Common myeloid progenitor, CD34-positive (primary cell): Measurements from ENCODE around the gene LEMD3. TPM values are rescaled to one million over a fixed set of nuclear protein-coding genes. Genes with fewer than 3 reads are reported as not detected.
A peak's percentile ranks its signal among the peaks of the same experiment; 100 is the strongest.

Experiments
- CTCF ChIA-PET: fragments of 350-600 bp; sonication (Branson Sonifier 250); formaldehyde crosslinking; loops from one replicate; lab custom pipeline; 2021; ENCODE audit warnings: antibody characterized with exemption; lab: Charles Lee
- POLR2A ChIA-PET: fragments of 350-600 bp; sonication (Branson Sonifier 250); formaldehyde crosslinking; loops from one replicate; lab custom pipeline; 2021; ENCODE audit warnings: antibody characterized with exemption; lab: Charles Lee
- DNase-seq, 3 donors: peaks; one replicate each; pipeline versions ENCODE4 v3.0.0 to v3.0.0-alpha.2; 2013
- H3K27ac ChIP-seq, 2 experiments: 1 replicate in 1 of 2; 2 replicates in 1 of 2; pipeline ENCODE4 v1.7.0; 2013; ENCODE audit warnings: inconsistent platforms in 2 of 2, low read length in 2 of 2, mild to moderate bottlenecking in 2 of 2, low read depth in 1 of 2, moderate library complexity in 1 of 2; ENCODE audit not compliant: severe bottlenecking in 2 of 2, insufficient read depth in 1 of 2, poor library complexity in 1 of 2
- H3K27me3 ChIP-seq, 5 experiments: replicated peaks in 2 of 5; 1 replicate in 3 of 5; 2 replicates in 2 of 5; pipeline versions ENCODE4 v1.6.1 to v1.7.0; 2013; ENCODE audit warnings: low read length in 4 of 5, mild to moderate bottlenecking in 2 of 5, moderate library complexity in 2 of 5, inconsistent platforms in 1 of 5; ENCODE audit not compliant: insufficient read depth in 5 of 5, control insufficient read depth in 4 of 5
- H3K36me3 ChIP-seq, 4 experiments: 1 replicate in 2 of 4; 2 replicates in 2 of 4; pipeline versions ENCODE4 v1.6.1 to v1.7.0; 2013; ENCODE audit warnings: low read length in 3 of 4, control low read depth in 1 of 4, mild to moderate bottlenecking in 1 of 4; ENCODE audit not compliant: control insufficient read depth in 4 of 4, insufficient read depth in 4 of 4
- H3K4me1 ChIP-seq, 4 experiments: 1 replicate in 3 of 4; 2 replicates in 1 of 4; pipeline versions ENCODE4 v1.6.1 to v1.7.1; 2013; ENCODE audit warnings: low read length in 3 of 4, mild to moderate bottlenecking in 3 of 4, control low read depth in 1 of 4, inconsistent platforms in 1 of 4, moderate library complexity in 1 of 4; ENCODE audit not compliant: control insufficient read depth in 4 of 4, insufficient read depth in 4 of 4; ENCODE audit errors: control extremely low read depth in 1 of 4
- H3K4me3 ChIP-seq, 7 experiments: 1 replicate in 4 of 7; 2 replicates in 3 of 7; pipeline versions ENCODE4 v1.5.1 to v1.7.0; 2013; ENCODE audit warnings: mild to moderate bottlenecking in 7 of 7, low read length in 6 of 7, moderate library complexity in 6 of 7, inconsistent platforms in 2 of 7, low read depth in 2 of 7, control low read depth in 1 of 7; ENCODE audit not compliant: insufficient read depth in 4 of 7, control insufficient read depth in 1 of 7; ENCODE audit errors: extremely low read depth in 1 of 7
- H3K9me3 ChIP-seq, 5 experiments: 1 replicate in 4 of 5; 2 replicates in 1 of 5; pipeline versions ENCODE4 v1.6.1 to v1.7.1; 2013; ENCODE audit warnings: low read length in 4 of 5, mild to moderate bottlenecking in 2 of 5, inconsistent platforms in 1 of 5, low read depth in 1 of 5, moderate library complexity in 1 of 5; ENCODE audit not compliant: control insufficient read depth in 4 of 5, insufficient read depth in 2 of 5; ENCODE audit errors: control extremely low read depth in 1 of 5
- WGBS: methylation state at CpG from one replicate; pipeline ENCODE4 v1.1.5; 2013; ENCODE audit not compliant: insufficient coverage; 5-methylcytosine and 5-hydroxymethylcytosine counted together
- polyA plus RNA-seq: library from polyadenylated mRNA; unstranded; fragments of 120-200 nt; gene quantifications from one replicate; pipeline ENCODE4 v1.2.1, GENCODE V29; 2013

The LEMD3 gene
- 36.2 TPM for polyA plus RNA-seq

- DNase-seq = peak; percentile 94 to 97 (median 96)
- Histone ChIP-seq H3K36me3 (peaks cover 0 to 7% (median 0%) of the 10 kb centered on the region in 4 experiments), H3K27me3 (no peaks in the 10 kb centered on the region), H3K9me3 (no peaks in the 10 kb centered on the region), H3K4me1 (peaks cover 15 to 48% (median 32%) of the 10 kb centered on the region in 4 experiments), H3K27ac (peak within 1 kb of the TSS; percentile 92 to 96), H3K4me3 (peak within 1 kb of the TSS; percentile 75 to 100 (median 96))
- WGBS = 0% methylated on average over 81 of the region's 91 CpGs
- ChIA-PET CTCF (interaction anchor here (1.1 to 3.0 kb wide), 9 partner anchors 12 to 111 kb away, joined by 3 to 23 read pairs (median 4); no protein-coding TSS in a partner anchor), POLR2A (interaction anchor here (0.6 to 2.8 kb wide), 5 partner anchors 17 to 112 kb away, joined by 3 to 14 read pairs (median 3); no protein-coding TSS in a partner anchor)
These were observed at the start of gene LEMD3 for GRCh38 chr12:65169320-65170208. Gene LEMD3 (plus strand): TSS chr12:65169583. CDS start chr12:65169597, 14 bp downstream.

GRCh38 chr12:65121049-65121955 lies 48.1 kb upstream of the LEMD3 start, which contains the start of gene WIF1:
Gene WIF1 (minus strand): TSS chr12:65121305. CDS start chr12:65121191, 114 bp downstream.
- WGBS = 3% methylated on average over 61 of the region's 73 CpGs
- Histone ChIP-seq H3K4me3 (peak within 1 kb of the TSS; percentile 27 to 63 (median 50)), H3K27me3 (peaks cover 8 to 35% (median 20%) of the 10 kb centered on the region in 5 experiments), H3K36me3 (no peaks in the 10 kb centered on the region), H3K27ac (no peak within 1 kb of the TSS), H3K4me1 (peaks cover 0 to 30% (median 22%) of the 10 kb centered on the region in 4 experiments), H3K9me3 (no peaks in the 10 kb centered on the region)
- peak; percentile 44 to 68 (median 63) for DNase-seq
- CTCF ChIA-PET = interaction anchor here (0.7 to 2.8 kb wide), 9 partner anchors 9 to 231 kb away, joined by 3 to 15 read pairs (median 3); no protein-coding TSS in a partner anchor
- POLR2A ChIA-PET = interaction anchor here (0.6 kb wide), 1 partner anchor 649 kb away, joined by 3 read pairs; no protein-coding TSS in a partner anchor

- Histone ChIP-seq H3K36me3 (no peaks in the 10 kb centered on the region), H3K27me3 (peaks cover 8 to 35% (median 20%) of the 10 kb centered on the region in 5 experiments), H3K27ac (no peak overlapping the region), H3K4me1 (peaks cover 0 to 30% (median 22%) of the 10 kb centered on the region in 4 experiments), H3K9me3 (no peaks in the 10 kb centered on the region), H3K4me3 (peak overlapping the region in 5 of 7 experiments; percentile 30 to 63 (median 57))
- CTCF ChIA-PET = interaction anchor here (0.7 to 4.0 kb wide), 8 partner anchors 11 to 231 kb away, joined by 3 to 26 read pairs (median 6); no protein-coding TSS in a partner anchor
- 86% methylated on average over 31 of the region's 34 CpGs for WGBS
- DNase-seq = no peak
- POLR2A ChIA-PET = interaction anchor here (1.1 kb wide), 1 partner anchor 47 kb away, joined by 5 read pairs; no protein-coding TSS in a partner anchor
These were observed 47.4 kb upstream of the LEMD3 start for GRCh38 chr12:65121956-65122469.

GRCh38 chr12:65122703-65123102 lies 46.7 kb upstream of the LEMD3 start:
- Histone ChIP-seq H3K4me3 (no peak overlapping the region), H3K4me1 (peaks cover 0 to 30% (median 22%) of the 10 kb centered on the region in 4 experiments), H3K36me3 (no peaks in the 10 kb centered on the region), H3K9me3 (no peaks in the 10 kb centered on the region), H3K27me3 (peaks cover 8 to 33% (median 20%) of the 10 kb centered on the region in 5 experiments), H3K27ac (no peak overlapping the region)
- 95% methylated on average over 4 of the region's 5 CpGs for WGBS
- CTCF ChIA-PET = interaction anchor here (0.8 to 4.0 kb wide), 9 partner anchors 12 to 232 kb away, joined by 3 to 26 read pairs (median 4); no protein-coding TSS in a partner anchor
- DNase-seq = no peak
- POLR2A ChIA-PET = interaction anchor here (1.1 kb wide), 1 partner anchor 46 kb away, joined by 5 read pairs; no protein-coding TSS in a partner anchor

GRCh38 chr12:65123435-65124063 lies 45.8 kb upstream of the LEMD3 start:
- Histone ChIP-seq H3K4me3 (no peak overlapping the region), H3K9me3 (no peaks in the 10 kb centered on the region), H3K27me3 (peaks cover 5 to 30% (median 20%) of the 10 kb centered on the region in 5 experiments), H3K36me3 (no peaks in the 10 kb centered on the region), H3K27ac (no peak overlapping the region), H3K4me1 (peaks cover 0 to 30% (median 22%) of the 10 kb centered on the region in 4 experiments)
- ChIA-PET POLR2A (interaction anchor here (1.1 kb wide), 1 partner anchor 45 kb away, joined by 5 read pairs; no protein-coding TSS in a partner anchor), CTCF (interaction anchor here (0.8 to 4.0 kb wide), 10 partner anchors 11 to 233 kb away, joined by 3 to 26 read pairs (median 4); no protein-coding TSS in a partner anchor)
- 4% methylated on average over 3 of the region's 8 CpGs for WGBS
- peak; percentile 79 to 91 (median 90) for DNase-seq
